Thoracic aorta (tissue), 2 donors: Measurements from ENCODE around the gene BABAM2. TPM values are rescaled to one million over a fixed set of nuclear protein-coding genes. Genes with fewer than 3 reads are reported as not detected.

Source experiments
- ATAC-seq: fragments of 150-250 bp; one replicate; pipeline ENCODE4 v1.8.0; 2017; ENCODE audit warnings: low read depth; ENCODE audit not compliant: insufficient number of reproducible peaks, low FRiP score
- DNase-seq: peaks from one replicate; pipeline ENCODE4 v3.0.0-alpha.2; 2020; ENCODE audit warnings: low spot score
- H3K27ac ChIP-seq, 2 donors: fragments of 200-600 bp; sonication (generic); 1 replicate in 1 of 2; 2 replicates in 1 of 2; pipeline ENCODE4 v1.5.1; 2016; ENCODE audit warnings: mild to moderate bottlenecking in 2 of 2, moderate library complexity in 2 of 2
- H3K27me3 ChIP-seq: fragments of 200-600 bp; sonication (generic); replicated peaks from 2 replicates; pipeline ENCODE4 v1.6.0; 2016; ENCODE audit warnings: mild to moderate bottlenecking; ENCODE audit not compliant: insufficient read depth
- H3K36me3 ChIP-seq: fragments of 200-600 bp; sonication (generic); one replicate; pipeline ENCODE4 v1.5.1; 2016
- H3K4me1 ChIP-seq, 2 donors: fragments of 200-600 bp; sonication (generic); 1 replicate in 1 of 2; 2 replicates in 1 of 2; pipeline versions ENCODE4 v1.5.1 to v1.6.0; 2016; ENCODE audit warnings: low read depth in 2 of 2, mild to moderate bottlenecking in 1 of 2; ENCODE audit not compliant: control insufficient read depth in 1 of 2
- H3K4me3 ChIP-seq: fragments of 200-600 bp; sonication (generic); 2 replicates; pipeline ENCODE4 v1.5.1; 2016; ENCODE audit warnings: mild to moderate bottlenecking
- H3K9me3 ChIP-seq: fragments of 200-600 bp; sonication (generic); 2 replicates; pipeline ENCODE4 v1.5.1; 2016
- total RNA-seq, 2 donors: library from RNA; depleted of rRNA; stranded (reverse); fragments of >200 nt; gene quantifications; one replicate each; pipeline versions ENCODE4 v1.1.0 to v1.2.3, GENCODE V29; 2016
- TF ChIP-seq, protein P1 (sequence below): fragments of 200-600 bp; sonication (generic); IDR thresholded peaks from one replicate; pipeline ENCODE4 v1.5.1; 2019; ENCODE audit warnings: antibody characterized with exemption

BABAM2 gene
- total RNA-seq, 2 donors from 2014 or later = 24.7 to 32.8 TPM

- DNase-seq (no peak), ATAC-seq (no peak)
- Histone ChIP-seq H3K27ac (no peak overlapping the region), H3K4me1 (peaks cover 0 to 19% of the 10 kb centered on the region in 2 donors), H3K9me3 (no peaks in the 10 kb centered on the region), H3K4me3 (no peak overlapping the region), H3K27me3 (no peaks in the 10 kb centered on the region), H3K36me3 (no peaks in the 10 kb centered on the region)
- TF ChIP-seq, protein P1, sequence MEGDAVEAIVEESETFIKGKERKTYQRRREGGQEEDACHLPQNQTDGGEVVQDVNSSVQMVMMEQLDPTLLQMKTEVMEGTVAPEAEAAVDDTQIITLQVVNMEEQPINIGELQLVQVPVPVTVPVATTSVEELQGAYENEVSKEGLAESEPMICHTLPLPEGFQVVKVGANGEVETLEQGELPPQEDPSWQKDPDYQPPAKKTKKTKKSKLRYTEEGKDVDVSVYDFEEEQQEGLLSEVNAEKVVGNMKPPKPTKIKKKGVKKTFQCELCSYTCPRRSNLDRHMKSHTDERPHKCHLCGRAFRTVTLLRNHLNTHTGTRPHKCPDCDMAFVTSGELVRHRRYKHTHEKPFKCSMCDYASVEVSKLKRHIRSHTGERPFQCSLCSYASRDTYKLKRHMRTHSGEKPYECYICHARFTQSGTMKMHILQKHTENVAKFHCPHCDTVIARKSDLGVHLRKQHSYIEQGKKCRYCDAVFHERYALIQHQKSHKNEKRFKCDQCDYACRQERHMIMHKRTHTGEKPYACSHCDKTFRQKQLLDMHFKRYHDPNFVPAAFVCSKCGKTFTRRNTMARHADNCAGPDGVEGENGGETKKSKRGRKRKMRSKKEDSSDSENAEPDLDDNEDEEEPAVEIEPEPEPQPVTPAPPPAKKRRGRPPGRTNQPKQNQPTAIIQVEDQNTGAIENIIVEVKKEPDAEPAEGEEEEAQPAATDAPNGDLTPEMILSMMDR = no peak
Observed at GRCh38 chr2:28166956-28167355, 276.4 kb downstream of the BABAM2 start.

DNA sequence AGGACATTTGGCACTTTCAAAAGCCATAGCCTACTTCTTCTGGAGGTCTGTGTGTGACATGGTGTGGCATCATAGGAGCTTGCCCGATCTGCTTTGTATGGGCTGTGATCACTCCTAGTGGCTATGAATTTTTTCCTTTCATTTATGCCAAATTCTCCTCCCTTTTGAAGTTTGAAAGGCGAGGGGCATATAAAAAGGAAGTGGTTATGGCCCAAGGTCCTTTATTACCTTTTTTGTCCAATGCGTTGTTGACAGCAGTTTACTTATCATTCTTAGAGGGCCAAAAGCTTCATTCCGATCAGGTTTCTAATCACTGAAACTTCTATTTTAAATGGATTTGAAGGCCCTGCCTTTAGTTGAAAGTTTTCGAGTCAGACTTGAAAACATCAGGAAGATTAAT lies 277.8 kb downstream of the BABAM2 start:
- Histone ChIP-seq H3K4me3 (no peak overlapping the region), H3K27me3 (no peaks in the 10 kb centered on the region), H3K27ac (no peak overlapping the region), H3K9me3 (no peaks in the 10 kb centered on the region), H3K36me3 (no peaks in the 10 kb centered on the region), H3K4me1 (peaks cover 0 to 19% of the 10 kb centered on the region in 2 donors)
- TF ChIP-seq, protein P1 = no peak
- DNase-seq (no peak), ATAC-seq (no peak)

GRCh38 chr2:28169492-28169891 lies 279.0 kb downstream of the BABAM2 start:
- DNase-seq (no peak), ATAC-seq (no peak)
- TF ChIP-seq, protein P1 = no peak
- no peak overlapping the region for H3K27ac ChIP-seq
- no peaks in the 10 kb centered on the region for H3K36me3 ChIP-seq
- no peaks in the 10 kb centered on the region for H3K27me3 ChIP-seq
- no peaks in the 10 kb centered on the region for H3K9me3 ChIP-seq
- H3K4me3 ChIP-seq = no peak overlapping the region
- H3K4me1 ChIP-seq = peaks cover 0 to 8% of the 10 kb centered on the region in 2 donors

- Histone ChIP-seq H3K4me3 (no peak overlapping the region), H3K9me3 (peaks cover 6% of the 10 kb centered on the region), H3K27ac (no peak overlapping the region), H3K36me3 (no peaks in the 10 kb centered on the region), H3K27me3 (no peaks in the 10 kb centered on the region), H3K4me1 (no peaks in the 10 kb centered on the region)
- ATAC-seq = no peak
- TF ChIP-seq, protein P1 = no peak
- no peak for DNase-seq
Observed at GRCh38 chr2:28172114-28172898, 281.8 kb downstream of the BABAM2 start.

- ATAC-seq (no peak), DNase-seq (no peak)
- no peaks in the 10 kb centered on the region for H3K27me3 ChIP-seq
- H3K4me1 ChIP-seq = no peaks in the 10 kb centered on the region
- TF ChIP-seq, protein P1 = no peak
- no peak overlapping the region for H3K27ac ChIP-seq
- H3K36me3 ChIP-seq = no peaks in the 10 kb centered on the region
- peaks cover 6% of the 10 kb centered on the region for H3K9me3 ChIP-seq
- no peak overlapping the region for H3K4me3 ChIP-seq
Observed at GRCh38 chr2:28173377-28173776, 282.8 kb downstream of the BABAM2 start.
